Gastrocnemius medialis (tissue), 4 donors: Measurements from ENCODE around the gene PHOSPHO2.

Source experiments
- CTCF ChIP-seq, 5 experiments: fragments of 450-650 bp in 3 of 5; fragments of 200-600 bp in 2 of 5; sonication (generic) in 2 of 5; IDR thresholded peaks in 4 of 5; conservative IDR thresholded peaks in 1 of 5; 1 replicate in 4 of 5; 2 replicates in 1 of 5; pipeline ENCODE4 v1.5.1; 2016 to 2019; ENCODE audit warnings: antibody characterized with exemption in 5 of 5, mild to moderate bottlenecking in 3 of 5, moderate library complexity in 3 of 5
- POLR2A ChIP-seq, 2 donors: fragments of 450-650 bp; IDR thresholded peaks; one replicate each; pipeline ENCODE4 v1.6.1; 2017; ENCODE audit warnings: antibody characterized with exemption in 2 of 2, mild to moderate bottlenecking in 2 of 2, moderate library complexity in 2 of 2

GRCh38 chr2:169743549-169743948, 49.3 kb downstream of the PHOSPHO2 start:
- TF ChIP-seq CTCF (IDR thresholded peaks at IDR 0.05 in 4 of 5, conservative IDR thresholded peaks at IDR 0.05 in 1 of 5): no peak
- TF ChIP-seq POLR2A (IDR thresholded peaks at IDR 0.05): no peak
